ENCODE data around the gene SOD1. TPM values are rescaled to one million over a fixed set of nuclear protein-coding genes. Genes with fewer than 3 reads are reported as not detected.

Gene SOD1
- total and polyA plus RNA-seq, 2 of the 8 experiments (the other 6 are each of a cell fraction or from before 2014, with no cell fraction given) = 192 to 226 TPM

DNA sequence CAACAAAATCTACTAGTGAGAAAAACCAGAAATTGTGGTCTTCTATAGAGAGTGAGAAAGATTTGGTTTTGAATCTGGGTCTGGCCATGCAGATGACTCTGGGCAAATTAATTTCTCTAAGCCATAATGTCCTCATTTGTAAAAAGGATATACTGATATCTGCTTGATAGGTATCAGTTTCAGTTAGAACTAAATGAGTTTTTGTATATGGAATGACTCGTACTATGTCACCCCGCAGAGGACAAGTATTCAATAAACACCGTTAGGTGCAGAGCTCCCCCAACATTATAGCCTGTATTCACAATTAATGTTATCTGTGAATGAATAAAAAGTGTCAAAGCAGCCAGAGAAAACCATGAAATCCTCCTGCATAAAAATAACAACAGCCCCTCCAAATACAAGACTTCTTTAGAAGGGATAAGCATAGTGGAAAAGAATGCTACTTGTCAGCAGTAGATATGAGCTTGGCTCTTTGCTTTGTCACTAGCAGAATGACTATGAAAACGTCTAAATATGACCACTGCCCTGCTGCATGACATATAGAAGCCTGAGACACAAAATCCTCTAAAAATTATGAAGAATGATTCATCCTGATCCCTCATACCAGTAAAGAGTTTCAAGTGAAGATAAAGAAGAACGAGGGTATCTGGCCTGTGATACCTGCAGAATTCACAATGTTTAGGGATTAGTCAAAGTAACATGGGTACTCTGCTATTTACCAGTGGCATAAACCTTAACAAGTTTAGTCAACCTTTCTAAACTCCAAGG is 54.7 kb downstream of the SOD1 start:
- no peak overlapping the region for H2AFZ ChIP-seq (ENCODE audit: low read length)
- no peak overlapping the region for H3K4me2 ChIP-seq (ENCODE audit: insufficient read depth in 1 of 2, low read depth in 2 of 2, low read length in 2 of 2)
- peaks cover 14 to 25% of the 10 kb centered on the region in 2 experiments for H4K20me1 ChIP-seq (replicated peaks in 1 of 2; ENCODE audit: control insufficient read depth in 1 of 2, insufficient read depth in 2 of 2, low read length in 2 of 2)
- no peak overlapping the region for H2BK20ac ChIP-seq (ENCODE audit: low read length)
- TF ChIP-seq SP2 (IDR thresholded peaks at IDR 0.05; ENCODE audit: low read length) (no peak), BRCA1 (IDR thresholded peaks at IDR 0.05; ENCODE audit: low read depth, low read length) (no peak), TAF7 (optimal IDR thresholded peaks at IDR 0.05; ENCODE audit: borderline replicate concordance, low read depth, low read length) (no peak), POLR2AphosphoS5 (IDR thresholded peaks at IDR 0.05; ENCODE audit: low read depth, low read length) (no peak), KDM4A (IDR thresholded peaks at IDR 0.05; ENCODE audit: low read depth, low read length, severe bottlenecking) (no peak), CTBP2 (IDR thresholded peaks at IDR 0.05; ENCODE audit: borderline replicate concordance, insufficient read depth, insufficient read length, low read length) (no peak), JUN (IDR thresholded peaks at IDR 0.05; ENCODE audit: low read depth, low read length) (no peak), RFX5 (IDR thresholded peaks at IDR 0.05; ENCODE audit: borderline replicate concordance, low read depth, low read length) (no peak), NRF1 (IDR thresholded peaks at IDR 0.05; ENCODE audit: low read depth, low read length) (no peak), TBP (IDR thresholded peaks at IDR 0.05; ENCODE audit: low read depth, low read length) (no peak), JUND (IDR thresholded peaks at IDR 0.05; ENCODE audit: low read length) (no peak)
- H3K23me2 ChIP-seq (ENCODE audit: low read depth, low read length) = no peaks in the 10 kb centered on the region
- H3K9ac ChIP-seq (replicated peaks in 1 of 4; ENCODE audit: extremely low read depth in 1 of 4, low read depth in 3 of 4, low read length in 3 of 4) = peak overlapping the region in 1 of 4 experiments; percentile 34; a peak in 1 of 7 replicates
- CTCF ChIA-PET (ENCODE audit: partially characterized antibody) = no interaction called here
- FAIRE-seq = no peak
- H3K27me3 ChIP-seq (replicated peaks in 1 of 4; ENCODE audit: control insufficient read depth in 3 of 4, extremely low read depth in 1 of 4, insufficient read depth in 3 of 4, low read length in 3 of 4) = no peaks in the 10 kb centered on the region
- POLR2A ChIA-PET (ENCODE audit: partially characterized antibody) = interaction anchor here (1.2 kb wide), 2 partner anchors 18 to 44 kb away, joined by 3 read pairs; no protein-coding TSS in a partner anchor
- no peak overlapping the region for H3K4ac ChIP-seq (replicated peaks; ENCODE audit: insufficient read length, low read depth, low read length)
- H3K23ac ChIP-seq (ENCODE audit: insufficient read length) = no peak overlapping the region
- no peak overlapping the region for H3K27ac ChIP-seq (ENCODE audit: low read depth, low read length)
- H2AK5ac ChIP-seq (ENCODE audit: low read depth, low read length) = no peak overlapping the region
- H2BK15ac ChIP-seq (ENCODE audit: low read length) = no peak overlapping the region
- H3K14ac ChIP-seq (ENCODE audit: insufficient read length) = no peak overlapping the region
- no peaks in the 10 kb centered on the region for H3K9me3 ChIP-seq (ENCODE audit: insufficient read depth in 2 of 2, low read depth in 1 of 2, low read length in 1 of 2)
- no peaks in the 10 kb centered on the region for H3K36me3 ChIP-seq (ENCODE audit: control insufficient read depth in 2 of 4, insufficient read depth in 4 of 4, low read length in 3 of 4)
- H2BK12ac ChIP-seq (ENCODE audit: low read depth, low read length) = no peak overlapping the region
- H4K5ac ChIP-seq (ENCODE audit: insufficient read length, low read depth, low read length) = no peak overlapping the region
- H3K18ac ChIP-seq (ENCODE audit: extremely low read depth, low read length) = no peak overlapping the region
- 75% methylated on average over 5 of the region's 5 CpGs; no CpG with 5 or more reads in 1 of the 2 experiments for WGBS, 2 experiments (ENCODE audit: extremely low coverage in 1 of 2, insufficient coverage in 1 of 2, insufficient read length in 1 of 2, insufficient replicate concordance in 2 of 2, low coverage in 1 of 2, low lambda C conversion rate in 2 of 2, missing lambda C conversion rate in 1 of 2)
- H4K91ac ChIP-seq (replicated peaks; ENCODE audit: insufficient read length, low read length) = no peak overlapping the region
- H3K79me2 ChIP-seq (ENCODE audit: control insufficient read depth in 1 of 2, insufficient read depth in 2 of 2, low read length in 2 of 2) = peaks cover 17 to 99% of the 10 kb centered on the region in 2 experiments
- H3K79me1 ChIP-seq (ENCODE audit: low read depth, low read length) = 0 out of 2 replicates have a peak, but pooled peaks cover 3% of the 10 kb centered on the region
- no peak overlapping the region for H3K4me3 ChIP-seq (ENCODE audit: extremely low read depth in 1 of 4, insufficient read depth in 2 of 4, low read depth in 3 of 4, low read length in 4 of 4)
- H2BK120ac ChIP-seq (replicated peaks; ENCODE audit: low read depth, low read length) = no peak overlapping the region
- no peak overlapping the region for H2BK5ac ChIP-seq (ENCODE audit: low read depth, low read length)
- DNase-seq (ENCODE audit: low read depth in 1 of 2, low spot score in 2 of 2) = no peak
- H3K56ac ChIP-seq (replicated peaks; ENCODE audit: insufficient read length, low read depth, low read length) = no peak overlapping the region
- no peak overlapping the region for H4K8ac ChIP-seq (ENCODE audit: extremely low read depth, insufficient read depth, low read length)
- H3K4me1 ChIP-seq (replicated peaks in 1 of 4; ENCODE audit: control insufficient read depth in 3 of 4, insufficient read depth in 4 of 4, low read length in 3 of 4) = peaks cover 0 to 17% (median 5%) of the 10 kb centered on the region in 4 experiments; a peak in 3 of 7 replicates
